IMR-90 (cell line): ENCODE measurements around the gene DCP1A. TPM values are rescaled to one million over a fixed set of nuclear protein-coding genes. Genes with fewer than 3 reads are reported as not detected.

Experiments used
- ATAC-seq: fragments of 200-7000 bp; cut with Tn5 transposase; 2 replicates; pipeline ENCODE4 v1.9.1; 2020; ENCODE audit warnings: low read depth, mild to moderate bottlenecking, moderate library complexity
- BruUV-seq: library from RNA; stranded (reverse); fragments of 400-500 nt; replicated peaks from 2 replicates; lab custom pipeline; 2021; lab: Mats Ljungman, UMichigan
- CTCF ChIA-PET: fragments of 300-600 bp; formaldehyde crosslinking; extraction: SDS; loops from one replicate; lab custom pipeline; 2021; ENCODE audit warnings: antibody characterized with exemption; lab: Yijun Ruan, JAX
- POLR2A ChIA-PET: fragments of 300-600 bp; sonication (Branson Sonifier 250); formaldehyde crosslinking; loops from one replicate; lab custom pipeline; 2022; ENCODE audit warnings: antibody characterized with exemption; ENCODE audit not compliant: unreplicated experiment; lab: Charles Lee
- DNase-seq: peaks from one replicate; pipeline ENCODE4 v3.0.0; 2013
- H2AFZ ChIP-seq: replicated peaks from 2 replicates; pipeline ENCODE3; 2013; ENCODE audit warnings: low read length, mild to moderate bottlenecking; ENCODE audit not compliant: poor library complexity
- H2AK5ac ChIP-seq: 2 replicates; pipeline ENCODE4 v1.6.1; 2013; ENCODE audit warnings: low read depth, low read length, inconsistent platforms
- H2AK9ac ChIP-seq: replicated peaks from 2 replicates; pipeline ENCODE3; 2013; ENCODE audit warnings: mild to moderate bottlenecking, low read depth, low read length, moderate library complexity; ENCODE audit not compliant: poor library complexity
- H2BK120ac ChIP-seq: 2 replicates; pipeline ENCODE4 v1.6.1; 2013; ENCODE audit warnings: low read depth, low read length, inconsistent platforms
- H2BK15ac ChIP-seq: 3 replicates; pipeline ENCODE4 v1.6.1; 2013; ENCODE audit warnings: low read depth, low read length, inconsistent platforms
- H2BK20ac ChIP-seq: 2 replicates; pipeline ENCODE4 v1.6.1; 2013; ENCODE audit warnings: low read depth, mild to moderate bottlenecking, inconsistent platforms, low read length, moderate library complexity
- H2BK5ac ChIP-seq: 2 replicates; pipeline ENCODE4 v1.6.1; 2013; ENCODE audit warnings: mild to moderate bottlenecking, low read depth, low read length, inconsistent platforms; ENCODE audit not compliant: poor library complexity, severe bottlenecking
- H3K14ac ChIP-seq: replicated peaks from 2 replicates; pipeline ENCODE4 v1.6.1; 2013; ENCODE audit warnings: low read depth, low read length, inconsistent platforms
- H3K18ac ChIP-seq: 2 replicates; pipeline ENCODE4 v1.6.1; 2013; ENCODE audit warnings: low read depth, low read length, control low read depth
- H3K23ac ChIP-seq: 2 replicates; pipeline ENCODE4 v1.6.1; 2013; ENCODE audit warnings: low read depth, low read length, inconsistent platforms
- H3K27ac ChIP-seq: 2 replicates; pipeline ENCODE4 v1.5.1; 2013; ENCODE audit warnings: mild to moderate bottlenecking, control low read depth, low read length; ENCODE audit not compliant: insufficient read depth
- H3K27me3 ChIP-seq: 2 replicates; pipeline ENCODE4 v1.6.1; 2013; ENCODE audit warnings: low read length; ENCODE audit not compliant: control insufficient read depth, insufficient read depth
- H3K36me3 ChIP-seq: 2 replicates; pipeline ENCODE4 v1.6.1; 2013; ENCODE audit warnings: low read length, mixed read lengths; ENCODE audit not compliant: control insufficient read depth, insufficient read depth
- H3K4ac ChIP-seq: 2 replicates; pipeline ENCODE4 v1.6.1; 2013; ENCODE audit warnings: low read depth, low read length, inconsistent platforms
- H3K4me1 ChIP-seq: 2 replicates; pipeline ENCODE4 v1.6.1; 2013; ENCODE audit warnings: low read length, mixed read lengths; ENCODE audit not compliant: control insufficient read depth, insufficient read depth
- H3K4me2 ChIP-seq: 2 replicates; pipeline ENCODE4 v1.6.1; 2013; ENCODE audit warnings: low read depth, mild to moderate bottlenecking, control low read depth, low read length, moderate library complexity
- H3K4me3 ChIP-seq: 2 replicates; pipeline ENCODE4 v1.5.1; 2013; ENCODE audit warnings: low read depth, mild to moderate bottlenecking, control low read depth, low read length, moderate library complexity; ENCODE audit not compliant: insufficient read depth
- H3K56ac ChIP-seq: 2 replicates; pipeline ENCODE4 v1.6.1; 2013; ENCODE audit warnings: low read length, inconsistent platforms; ENCODE audit not compliant: insufficient read depth; ENCODE audit errors: extremely low read depth
- H3K79me1 ChIP-seq, 2 experiments: 2 replicates each; pipeline ENCODE4 v1.6.1; 2013; ENCODE audit warnings: low read length in 2 of 2, inconsistent platforms in 1 of 2, low read depth in 1 of 2
- H3K9ac ChIP-seq: 2 replicates; pipeline ENCODE4 v1.6.1; 2013; ENCODE audit warnings: low read depth, low read length, control low read depth
- H3K9me1 ChIP-seq: 2 replicates; pipeline ENCODE4 v1.6.1; 2013; ENCODE audit warnings: low read length, inconsistent platforms; ENCODE audit not compliant: insufficient read depth
- H3K9me3 ChIP-seq: 2 replicates; pipeline ENCODE4 v1.6.1; 2013; ENCODE audit warnings: low read length; ENCODE audit not compliant: control insufficient read depth, insufficient read depth
- H4K20me1 ChIP-seq: 2 replicates; pipeline ENCODE4 v1.6.1; 2013; ENCODE audit warnings: low read length, inconsistent platforms; ENCODE audit not compliant: insufficient read depth
- H4K5ac ChIP-seq: 2 replicates; pipeline ENCODE4 v1.6.1; 2013; ENCODE audit warnings: mild to moderate bottlenecking, low read depth, low read length, control low read depth
- H4K8ac ChIP-seq, 2 experiments: 2 replicates each; pipeline ENCODE4 v1.6.1; 2013; ENCODE audit warnings: low read depth in 2 of 2, low read length in 2 of 2, control low read depth in 1 of 2, inconsistent platforms in 1 of 2
- H4K91ac ChIP-seq: 2 replicates; pipeline ENCODE4 v1.6.1; 2013; ENCODE audit warnings: low read depth, low read length, inconsistent platforms; ENCODE audit not compliant: insufficient read depth
- BHLHE40 ChIP-seq: fragments of 150-350 bp; IDR thresholded peaks from 2 replicates; pipeline ENCODE4 v1.6.1; 2016; ENCODE audit warnings: mild to moderate bottlenecking, low read depth, low read length
- CEBPB ChIP-seq: IDR thresholded peaks from 2 replicates; pipeline ENCODE4 v1.6.1; 2012; ENCODE audit warnings: low read depth, low read length, improper control_type of control experiment
- CHD1 ChIP-seq: IDR thresholded peaks from 2 replicates; pipeline ENCODE4 v1.6.1; 2012; ENCODE audit warnings: low read depth, low read length, improper control_type of control experiment
- ELK1 ChIP-seq: fragments of 150-350 bp; IDR thresholded peaks from 2 replicates; pipeline ENCODE4 v1.6.1; 2016; ENCODE audit warnings: low read depth, mild to moderate bottlenecking, low read length, moderate library complexity, borderline replicate concordance
- FOS ChIP-seq: fragments of 150-350 bp; IDR thresholded peaks from 2 replicates; pipeline ENCODE4 v1.6.1; 2016; ENCODE audit warnings: low read depth, low read length
- MAFK ChIP-seq: IDR thresholded peaks from 2 replicates; pipeline ENCODE4 v1.6.1; 2012; ENCODE audit warnings: low read depth, low read length, improper control_type of control experiment
- MAZ ChIP-seq: IDR thresholded peaks from 2 replicates; pipeline ENCODE4 v1.6.1; 2012; ENCODE audit warnings: low read depth, mild to moderate bottlenecking, low read length, improper control_type of control experiment, moderate library complexity, borderline replicate concordance
- MXI1 ChIP-seq: IDR thresholded peaks from 2 replicates; pipeline ENCODE4 v1.6.1; 2012; ENCODE audit warnings: low read depth, mild to moderate bottlenecking, low read length, moderate library complexity, borderline replicate concordance
- NFE2L2 ChIP-seq: fragments of 150-350 bp; IDR thresholded peaks from 2 replicates; pipeline ENCODE4 v1.6.1; 2016; ENCODE audit warnings: low read depth, mild to moderate bottlenecking, low read length
- POLR2A ChIP-seq: IDR thresholded peaks from 2 replicates; pipeline ENCODE4 v1.6.1; 2012; ENCODE audit warnings: mild to moderate bottlenecking, low read depth, low read length
- RAD21 ChIP-seq: IDR thresholded peaks from 2 replicates; pipeline ENCODE4 v1.6.1; 2012; ENCODE audit warnings: low read length, improper control_type of control experiment
- RCOR1 ChIP-seq: IDR thresholded peaks from 2 replicates; pipeline ENCODE4 v1.6.1; 2012; ENCODE audit warnings: mild to moderate bottlenecking, low read length, improper control_type of control experiment; ENCODE audit not compliant: insufficient replicate concordance
- RFX5 ChIP-seq: IDR thresholded peaks from 2 replicates; pipeline ENCODE4 v1.8.0; 2012; ENCODE audit warnings: low read depth, mild to moderate bottlenecking, low read length, moderate library complexity
- SMC3 ChIP-seq: fragments of 150-350 bp; IDR thresholded peaks from 2 replicates; pipeline ENCODE4 v1.6.1; 2016; ENCODE audit warnings: low read depth, mild to moderate bottlenecking, antibody characterized with exemption, low read length, moderate library complexity
- WGBS, 2 experiments: methylation state at CpG; one replicate each; pipeline versions ENCODE4 v1.1.5 to v1.1.7; 2013; ENCODE audit warnings: missing lambda C conversion rate in 2 of 2; ENCODE audit not compliant: insufficient read length in 1 of 2; ENCODE audit errors: extremely low coverage in 2 of 2; 5-methylcytosine and 5-hydroxymethylcytosine counted together
- dilution Hi-C: fragments of 300-500 bp; cut with HindIII; formaldehyde crosslinking; loops from one replicate; pipeline ENCODE4 v1.14.3; 2018; ENCODE audit warnings: low sequenced_read_pairs; ENCODE audit not compliant: unreplicated experiment
- in situ Hi-C: fragments of 300-500 bp; cut with MboI; formaldehyde crosslinking; loops from 3 replicates; pipeline ENCODE4 v1.14.3; 2019; ENCODE audit warnings: low sequenced_read_pairs, inconsistent platforms, mixed read lengths
- intact Hi-C: fragments of 100-400 bp; cut with micrococcal nuclease; formaldehyde crosslinking; loops from 2 replicates; pipeline ENCODE4 v1.10.0; 2022
- polyA plus RNA-seq, 3 experiments: library from polyadenylated mRNA; depleted of rRNA; stranded (reverse); fragments of >200 nt; gene quantifications; 2 replicates each; pipeline ENCODE4 v1.2.3, GENCODE V29; 2012; ENCODE audit warnings: low replicate concordance in 1 of 3
- total RNA-seq: library from RNA; depleted of rRNA; stranded (reverse); fragments of >200 nt; gene quantifications from 2 replicates; pipeline ENCODE4 v1.2.3, GENCODE V29; 2012
- TF ChIP-seq, protein P1 (sequence below): fragments of 150-350 bp; IDR thresholded peaks from 2 replicates; pipeline ENCODE4 v1.6.1; 2017; ENCODE audit warnings: mild to moderate bottlenecking, antibody characterized with exemption, low read length, low read depth
- TF ChIP-seq, protein P2 (sequence below): conservative IDR thresholded peaks from 2 replicates; pipeline ENCODE4 v1.5.1; 2012; ENCODE audit warnings: mild to moderate bottlenecking, low read depth, low read length, improper control_type of control experiment

The DCP1A gene
- total and polyA plus RNA-seq, 2 of the 4 experiments (the other 2 are of a cell fraction): 13.2 to 30.1 TPM

DNA sequence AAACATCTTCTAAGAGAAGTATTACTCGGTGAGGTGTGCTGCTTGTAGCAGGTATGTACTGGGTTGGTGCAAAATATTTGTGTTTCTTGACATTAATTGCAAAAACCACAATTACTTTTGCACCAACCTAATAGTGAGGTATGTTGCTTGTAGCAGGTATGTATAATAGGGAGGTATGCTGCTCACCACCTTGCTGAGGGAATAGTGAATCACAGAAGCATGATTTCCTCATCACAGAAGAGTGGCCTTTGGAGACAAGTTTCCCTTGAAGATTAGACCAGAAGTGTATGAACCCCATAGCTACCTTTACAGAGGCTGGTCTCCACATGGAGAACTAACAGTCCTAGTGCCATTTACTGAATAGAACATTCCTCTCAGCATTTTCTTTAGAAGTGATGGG is 15.5 kb downstream of the DCP1A start:
- in situ Hi-C loops: no loop called here

More for the DNA sequence above, 15.5 kb downstream of the DCP1A start:
- H3K14ac ChIP-seq: no peak overlapping the region
- no peaks in the 10 kb centered on the region for H3K27me3 ChIP-seq
- no peak overlapping the region for H2AFZ ChIP-seq
- H3K4me1 ChIP-seq: no peaks in the 10 kb centered on the region; the same call in 1 of the 2 replicates
- H2BK20ac ChIP-seq: no peak overlapping the region
- intact Hi-C loops (loop anchor here (2.0 kb wide), 1 partner anchor 13 kb away; no protein-coding TSS in a partner anchor), dilution Hi-C loops (no loop called here)
- no peak overlapping the region for H2AK5ac ChIP-seq
- CTCF ChIA-PET: no interaction called here
- H4K8ac ChIP-seq: no peak overlapping the region
- no peak overlapping the region for H2BK5ac ChIP-seq
- WGBS, 2 experiments: no CpG with 5 or more reads among the region's 1 CpG
- no peak for DNase-seq
- H3K79me1 ChIP-seq: peaks cover 14 to 31% of the 10 kb centered on the region in 2 experiments
- H3K4ac ChIP-seq: no peak overlapping the region
- H3K23ac ChIP-seq: no peak overlapping the region
- no TSS peak for BruUV-seq
- H3K4me3 ChIP-seq: no peak overlapping the region
- H3K36me3 ChIP-seq: peaks cover 14% of the 10 kb centered on the region
- H3K27ac ChIP-seq: no peak overlapping the region
- no peak overlapping the region for H4K5ac ChIP-seq
- H3K18ac ChIP-seq: no peak overlapping the region
- no peak overlapping the region for H2BK15ac ChIP-seq
- no peak for TF ChIP-seq SMC3
- TF ChIP-seq ELK1: no peak
- no peak for TF ChIP-seq CEBPB
- no peak for TF ChIP-seq RCOR1
- TF ChIP-seq, protein P1, sequence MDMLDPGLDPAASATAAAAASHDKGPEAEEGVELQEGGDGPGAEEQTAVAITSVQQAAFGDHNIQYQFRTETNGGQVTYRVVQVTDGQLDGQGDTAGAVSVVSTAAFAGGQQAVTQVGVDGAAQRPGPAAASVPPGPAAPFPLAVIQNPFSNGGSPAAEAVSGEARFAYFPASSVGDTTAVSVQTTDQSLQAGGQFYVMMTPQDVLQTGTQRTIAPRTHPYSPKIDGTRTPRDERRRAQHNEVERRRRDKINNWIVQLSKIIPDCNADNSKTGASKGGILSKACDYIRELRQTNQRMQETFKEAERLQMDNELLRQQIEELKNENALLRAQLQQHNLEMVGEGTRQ: no peak
- no peak for TF ChIP-seq MAZ
- TF ChIP-seq FOS: no peak
- TF ChIP-seq MAFK: no peak
- no peak for TF ChIP-seq CHD1
- TF ChIP-seq BHLHE40: no peak
- TF ChIP-seq, protein P2, sequence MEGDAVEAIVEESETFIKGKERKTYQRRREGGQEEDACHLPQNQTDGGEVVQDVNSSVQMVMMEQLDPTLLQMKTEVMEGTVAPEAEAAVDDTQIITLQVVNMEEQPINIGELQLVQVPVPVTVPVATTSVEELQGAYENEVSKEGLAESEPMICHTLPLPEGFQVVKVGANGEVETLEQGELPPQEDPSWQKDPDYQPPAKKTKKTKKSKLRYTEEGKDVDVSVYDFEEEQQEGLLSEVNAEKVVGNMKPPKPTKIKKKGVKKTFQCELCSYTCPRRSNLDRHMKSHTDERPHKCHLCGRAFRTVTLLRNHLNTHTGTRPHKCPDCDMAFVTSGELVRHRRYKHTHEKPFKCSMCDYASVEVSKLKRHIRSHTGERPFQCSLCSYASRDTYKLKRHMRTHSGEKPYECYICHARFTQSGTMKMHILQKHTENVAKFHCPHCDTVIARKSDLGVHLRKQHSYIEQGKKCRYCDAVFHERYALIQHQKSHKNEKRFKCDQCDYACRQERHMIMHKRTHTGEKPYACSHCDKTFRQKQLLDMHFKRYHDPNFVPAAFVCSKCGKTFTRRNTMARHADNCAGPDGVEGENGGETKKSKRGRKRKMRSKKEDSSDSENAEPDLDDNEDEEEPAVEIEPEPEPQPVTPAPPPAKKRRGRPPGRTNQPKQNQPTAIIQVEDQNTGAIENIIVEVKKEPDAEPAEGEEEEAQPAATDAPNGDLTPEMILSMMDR: no peak
- no peak for TF ChIP-seq POLR2A
- no peak for TF ChIP-seq NFE2L2
- no peak for TF ChIP-seq RFX5
- no peak for TF ChIP-seq MXI1
- TF ChIP-seq RAD21: no peak
- H4K20me1 ChIP-seq: peaks cover 8% of the 10 kb centered on the region; the same call in 1 of the 2 replicates
- H4K91ac ChIP-seq: no peak overlapping the region
- H3K9ac ChIP-seq: no peak overlapping the region
- no peak overlapping the region for H3K56ac ChIP-seq
- H3K4me2 ChIP-seq: no peak overlapping the region
- no peak overlapping the region for H2BK120ac ChIP-seq
- no peak overlapping the region for H2AK9ac ChIP-seq
- ATAC-seq: no peak
- H3K9me3 ChIP-seq: no peaks in the 10 kb centered on the region
- no peaks in the 10 kb centered on the region for H3K9me1 ChIP-seq
- POLR2A ChIA-PET: no interaction called here
